ENCODE measurements around the gene CHST6. TPM values are rescaled to one million over a fixed set of nuclear protein-coding genes. Genes with fewer than 3 reads are reported as not detected.
"Not testable (repeated sequence)": the region's sequence is repeated elsewhere in the genome, so short reads cannot be mapped to it uniquely, and the experiment has no call there.

The CHST6 gene
- total RNA-seq, 1 donor from 2014 or later: 3.2 TPM

GRCh38 chr16:75477680-75478473 is 17.4 kb downstream of the CHST6 start:
- DNase-seq (ENCODE audit: low spot score): no peak

GRCh38 chr16:75476817-75477216 is 18.4 kb downstream of the CHST6 start:
- no peak for DNase-seq (ENCODE audit: low spot score)

- DNase-seq (ENCODE audit: low spot score): no peak
Observed at GRCh38 chr16:75475420-75475847, 19.8 kb downstream of the CHST6 start.

GRCh38 chr16:75472908-75473877 is 22.0 kb downstream of the CHST6 start:
- DNase-seq (ENCODE audit: low spot score): no peak

GRCh38 chr16:75471723-75472633 is 23.3 kb downstream of the CHST6 start:
- peak; percentile 66 for DNase-seq (ENCODE audit: low spot score)

GRCh38 chr16:75466760-75467159 is 28.5 kb downstream of the CHST6 start:
- DNase-seq (ENCODE audit: low spot score): no peak

- DNase-seq (ENCODE audit: low spot score): peak; percentile 100
Observed at GRCh38 chr16:75464122-75464918, 30.9 kb downstream of the CHST6 start, which contains the start of gene TMEM170A. TMEM170A (minus strand) TSS chr16:75464689; CDS start chr16:75464600, 89 bp downstream.

GRCh38 chr16:75463389-75464121 is 31.7 kb downstream of the CHST6 start:
- not testable (repeated sequence) for DNase-seq (ENCODE audit: low spot score)

- DNase-seq (ENCODE audit: low spot score): no peak
Observed at GRCh38 chr16:75462806-75463205, 32.4 kb downstream of the CHST6 start.

GRCh38 chr16:75461575-75461974 is 33.7 kb downstream of the CHST6 start:
- DNase-seq (ENCODE audit: low spot score): no peak

GRCh38 chr16:75460446-75460845 is 34.8 kb downstream of the CHST6 start:
- no peak for DNase-seq (ENCODE audit: low spot score)

GRCh38 chr16:75459691-75460090 is 35.5 kb downstream of the CHST6 start:
- no peak for DNase-seq (ENCODE audit: low spot score)

GRCh38 chr16:75458439-75458838 is 36.8 kb downstream of the CHST6 start:
- no peak for DNase-seq (ENCODE audit: low spot score)

- DNase-seq (ENCODE audit: low spot score): no peak
Observed at GRCh38 chr16:75458029-75458428, 37.2 kb downstream of the CHST6 start.

- DNase-seq (ENCODE audit: low spot score): no peak
Observed at GRCh38 chr16:75457485-75458021, 37.7 kb downstream of the CHST6 start.

GRCh38 chr16:75456971-75457370 is 38.3 kb downstream of the CHST6 start:
- no peak for DNase-seq (ENCODE audit: low spot score)

GRCh38 chr16:75456486-75456885 is 38.8 kb downstream of the CHST6 start:
- not testable (repeated sequence) for DNase-seq (ENCODE audit: low spot score)

- DNase-seq (ENCODE audit: low spot score): no peak
Observed at GRCh38 chr16:75455677-75456076, 39.6 kb downstream of the CHST6 start.

- no peak for DNase-seq (ENCODE audit: low spot score)
Observed at GRCh38 chr16:75452464-75453190, 42.6 kb downstream of the CHST6 start.
